ENCODE measurements around the gene DDX25.

DNA sequence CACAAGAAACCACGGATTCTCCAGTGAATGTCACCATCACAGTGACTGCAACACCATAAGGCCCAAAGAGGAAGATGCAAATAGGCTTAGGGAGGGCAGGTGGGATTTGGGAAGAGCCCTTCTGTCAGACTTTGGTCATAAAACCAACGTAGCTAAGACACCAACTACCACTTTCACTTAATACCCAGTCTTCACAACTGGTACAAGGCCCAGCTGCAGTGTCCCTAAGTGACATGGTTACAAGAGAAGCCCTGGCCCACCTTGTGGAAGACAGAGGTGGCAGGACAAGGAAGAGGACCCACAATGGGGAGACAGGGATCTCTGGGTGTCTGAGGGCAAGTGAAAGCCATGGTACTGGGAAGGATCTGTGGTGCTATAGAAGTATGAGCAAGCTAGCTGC is 51.5 kb downstream of the DDX25 start:
- TF ChIP-seq, protein P1, sequence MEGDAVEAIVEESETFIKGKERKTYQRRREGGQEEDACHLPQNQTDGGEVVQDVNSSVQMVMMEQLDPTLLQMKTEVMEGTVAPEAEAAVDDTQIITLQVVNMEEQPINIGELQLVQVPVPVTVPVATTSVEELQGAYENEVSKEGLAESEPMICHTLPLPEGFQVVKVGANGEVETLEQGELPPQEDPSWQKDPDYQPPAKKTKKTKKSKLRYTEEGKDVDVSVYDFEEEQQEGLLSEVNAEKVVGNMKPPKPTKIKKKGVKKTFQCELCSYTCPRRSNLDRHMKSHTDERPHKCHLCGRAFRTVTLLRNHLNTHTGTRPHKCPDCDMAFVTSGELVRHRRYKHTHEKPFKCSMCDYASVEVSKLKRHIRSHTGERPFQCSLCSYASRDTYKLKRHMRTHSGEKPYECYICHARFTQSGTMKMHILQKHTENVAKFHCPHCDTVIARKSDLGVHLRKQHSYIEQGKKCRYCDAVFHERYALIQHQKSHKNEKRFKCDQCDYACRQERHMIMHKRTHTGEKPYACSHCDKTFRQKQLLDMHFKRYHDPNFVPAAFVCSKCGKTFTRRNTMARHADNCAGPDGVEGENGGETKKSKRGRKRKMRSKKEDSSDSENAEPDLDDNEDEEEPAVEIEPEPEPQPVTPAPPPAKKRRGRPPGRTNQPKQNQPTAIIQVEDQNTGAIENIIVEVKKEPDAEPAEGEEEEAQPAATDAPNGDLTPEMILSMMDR (IDR thresholded peaks at IDR 0.05; ENCODE audit: insufficient read depth, low read length, poor library complexity, severe bottlenecking) = no peak
- TF ChIP-seq EZH2phosphoT487 (conservative IDR thresholded peaks at IDR 0.05; ENCODE audit: low read length) = no peak

Measured in SU-DHL-6 (cell line).